Heart right ventricle (tissue), 16 donors: ENCODE results near the gene DLG4. TPM values are rescaled to one million over a fixed set of nuclear protein-coding genes. Genes with fewer than 3 reads are reported as not detected.

Source experiments
- ATAC-seq, 8 donors: fragments of 200-7000 bp; cut with Tn5 transposase; one replicate each; pipeline ENCODE4 v1.9.1; 2020; ENCODE audit warnings: mild to moderate bottlenecking in 8 of 8, moderate library complexity in 8 of 8, moderate number of reproducible peaks in 1 of 8
- DNase-seq, 2 donors: peaks; one replicate each; pipeline ENCODE4 v3.0.0-alpha.2; 2020
- H3K27ac ChIP-seq, 10 donors: fragments of 200-600 bp; sonication (generic) in 2 of 10; one replicate each; pipeline versions ENCODE4 v1.5.0 to v1.8.0; 2020 to 2022; ENCODE audit warnings: mild to moderate bottlenecking in 3 of 10
- H3K27me3 ChIP-seq, 7 donors: fragments of 200-600 bp; one replicate each; pipeline ENCODE4 v1.8.0; 2021 to 2022; ENCODE audit warnings: mild to moderate bottlenecking in 2 of 7
- H3K36me3 ChIP-seq, 9 donors: fragments of 200-600 bp; sonication (generic) in 1 of 9; one replicate each; pipeline versions ENCODE4 v1.5.0 to v1.8.0; 2020 to 2022; ENCODE audit warnings: mild to moderate bottlenecking in 2 of 9
- H3K4me1 ChIP-seq, 9 donors: fragments of 200-600 bp; sonication (generic) in 1 of 9; one replicate each; pipeline versions ENCODE4 v1.5.0 to v1.8.0; 2020 to 2022; ENCODE audit warnings: mild to moderate bottlenecking in 4 of 9
- H3K4me3 ChIP-seq, 10 donors: fragments of 200-600 bp; sonication (generic) in 2 of 10; one replicate each; pipeline versions ENCODE4 v1.5.0 to v1.8.0; 2020 to 2022; ENCODE audit warnings: mild to moderate bottlenecking in 7 of 10, moderate library complexity in 2 of 10
- H3K9me3 ChIP-seq, 11 donors: fragments of 200-600 bp in 10 of 11; sonication (generic) in 2 of 11; one replicate each; pipeline versions ENCODE4 v1.5.0 to v1.8.0; 2013 to 2022; ENCODE audit warnings: mild to moderate bottlenecking in 2 of 11, control low read depth in 1 of 11, moderate library complexity in 1 of 11
- CTCF ChIP-seq, 9 donors: fragments of 200-600 bp; sonication (generic) in 2 of 9; IDR thresholded peaks; one replicate each; pipeline versions ENCODE4 v1.5.0 to v1.8.0; 2021 to 2022; ENCODE audit warnings: antibody characterized with exemption in 9 of 9, mild to moderate bottlenecking in 5 of 9, moderate library complexity in 1 of 9
- WGBS, 2 donors: extraction: QIAGEN DNeasy Blood & Tissue Kit; methylation state at CpG; one replicate each; pipeline ENCODE4 v1.1.7; 2013; ENCODE audit warnings: inconsistent platforms in 1 of 2; 5-methylcytosine and 5-hydroxymethylcytosine counted together
- intact Hi-C, 10 donors: fragments of 100-400 bp; cut with DNase I; formaldehyde crosslinking; loops; one replicate each; pipeline versions ENCODE4 v1.11.1 to v1.14.2; 2022
- polyA plus RNA-seq, 2 donors: library from polyadenylated mRNA; stranded (reverse); fragments of 200-250 nt; gene quantifications; one replicate each; pipeline ENCODE4 v1.2.3, GENCODE V29; 2013
- total RNA-seq, 10 donors: library from RNA; stranded (reverse); fragmentation: NEBNext Ultra II Directional in 3 of 10; extraction: Animal tissue kit (Norgen Biotek cat#: 25700) in 3 of 10; gene quantifications; one replicate each; pipeline versions ENCODE4 v1.2.1 to v1.2.4, GENCODE V29; 2021 to 2023
- donor health status: Arrhythmogenic right ventricular cardiomyopathy.
- donor health status: ischemic (EF 13 %, LVEDD 7.1; RV severe dilation, severe dysfunction).
- donor health status: healthy with polysubstance abuse.
- donor health status: DM: no; HTN: yes; CAD: no.
- donor health status: DM: no; HTN: no; CAD: no.
- donor health status: ischemic (EF 25% LVEDD 6.9; RV normal size, moderate dysfunction).
- donor health status: ischemic (EF 25% LVEDD 5.7; RV mildly dilated, moderate dysfunction).
- donor health status: healthy.
- donor health status: DM: yes; HTN: yes; CAD: no.
- donor health status: Ischemic cardiomyopathy.
- donor health status: ischemic (EF 35%, LVEDD 5.7; RV mildly dilated, moderate dysfunction).
- donor health status: nonischemic (EF 11% LVEDD 7.7; RV severe dilation, severe dysfunction).
- donor health status: DM: yes; HTN: yes; CAD: no.
- donor health status: PGD.
- donor health status: ischemic (EF 29% LVEDD 5.4; RV normal size, mild dysfunction).
- donor health status: nonischemic (EF 23%, LVEDD 6.1; RV moderate dilation, normal function).

Gene DLG4
- total and polyA plus RNA-seq, 12 donors, result 5.4 to 27.8 (median 16.7) TPM

- Histone ChIP-seq H3K4me3 (no peak overlapping the region), H3K27me3 (no peaks in the 10 kb centered on the region), H3K9me3 (no peaks in the 10 kb centered on the region), H3K27ac (no peak overlapping the region), H3K36me3 (peaks cover 0 to 70% (median 45%) of the 10 kb centered on the region in 9 donors), H3K4me1 (peaks cover 0 to 52% (median 30%) of the 10 kb centered on the region in 9 donors)
- no peak for DNase-seq
- intact Hi-C loops, result no loop called here
- TF ChIP-seq CTCF (IDR thresholded peaks at IDR 0.05), result no peak
- 91 to 92% methylated on average over 14 of the region's 14 CpGs for WGBS, 2 donors
- ATAC-seq, result no peak
These were observed 9.3 kb upstream of the DLG4 start for GRCh38 chr17:7228920-7229319.

- TF ChIP-seq CTCF (IDR thresholded peaks at IDR 0.05), result no peak
- WGBS, 2 donors, result 93 to 94% methylated on average over 31 of the region's 31 CpGs
These were observed 7.4 kb upstream of the DLG4 start for GRCh38 chr17:7226721-7227710.

GRCh38 chr17:7225711-7226331 is 6.2 kb upstream of the DLG4 start:
- peaks cover 3 to 50% (median 25%) of the 10 kb centered on the region in 9 donors for H3K4me1 ChIP-seq
- H3K27ac ChIP-seq, result peak overlapping the region in 5 of 10 donors; percentile 1 to 46 (median 20)
- H3K27me3 ChIP-seq, result no peaks in the 10 kb centered on the region
- intact Hi-C loops, result no loop called here
- no peak for TF ChIP-seq CTCF (IDR thresholded peaks at IDR 0.05)
- no peaks in the 10 kb centered on the region for H3K9me3 ChIP-seq
- peaks cover 0 to 100% (median 50%) of the 10 kb centered on the region in 9 donors for H3K36me3 ChIP-seq
- H3K4me3 ChIP-seq, result no peak overlapping the region
- peak in 7 of 8 donors; percentile 4 to 66 (median 52) for ATAC-seq
- peak in 1 of 2 donors; percentile 30 for DNase-seq
- 75 to 77% methylated on average over 21 of the region's 21 CpGs for WGBS, 2 donors

More at GRCh38 chr17:7226721-7227710, 7.4 kb upstream of the DLG4 start:
- Histone ChIP-seq H3K4me1 (peaks cover 0 to 45% (median 17%) of the 10 kb centered on the region in 9 donors), H3K27me3 (no peaks in the 10 kb centered on the region), H3K36me3 (peaks cover 0 to 89% (median 50%) of the 10 kb centered on the region in 9 donors), H3K4me3 (no peak overlapping the region), H3K27ac (no peak overlapping the region), H3K9me3 (no peaks in the 10 kb centered on the region)
- intact Hi-C loops, result no loop called here
- DNase-seq (peak in 1 of 2 donors; percentile 3), ATAC-seq (no peak)

- DNase-seq (peak in 1 of 2 donors; percentile 4), ATAC-seq (no peak)
- no peaks in the 10 kb centered on the region for H3K9me3 ChIP-seq
- no peak overlapping the region for H3K4me3 ChIP-seq
- peak overlapping the region in 3 of 10 donors; percentile 44 to 65 (median 46) for H3K27ac ChIP-seq
- intact Hi-C loops, result no loop called here
- no peak for TF ChIP-seq CTCF (IDR thresholded peaks at IDR 0.05)
- peaks cover 3 to 55% (median 30%) of the 10 kb centered on the region in 9 donors for H3K4me1 ChIP-seq
- H3K27me3 ChIP-seq, result no peaks in the 10 kb centered on the region
- H3K36me3 ChIP-seq, result peaks cover 0 to 90% (median 42%) of the 10 kb centered on the region in 9 donors
- WGBS, 2 donors, result 52 to 62% methylated on average over 15 of the region's 15 CpGs
These were observed 5.0 kb upstream of the DLG4 start for GRCh38 chr17:7224661-7225111.
